Colonic mucosa (tissue), 4 donors: ENCODE results near the gene DPP10. TPM values are rescaled to one million over a fixed set of nuclear protein-coding genes. Genes with fewer than 3 reads are reported as not detected.

Experiments
- DNase-seq: peaks from one replicate; pipeline ENCODE4 v3.0.0-alpha.2; 2020
- H3K27ac ChIP-seq: fragments of 200-600 bp; one replicate; pipeline ENCODE4 v1.8.0; 2021
- H3K27me3 ChIP-seq: fragments of 200-600 bp; one replicate; pipeline ENCODE4 v1.8.0; 2021
- H3K36me3 ChIP-seq: fragments of 200-600 bp; one replicate; pipeline ENCODE4 v1.8.0; 2021
- H3K4me1 ChIP-seq: fragments of 200-600 bp; one replicate; pipeline ENCODE4 v1.8.0; 2021; ENCODE audit warnings: mild to moderate bottlenecking
- H3K4me3 ChIP-seq: fragments of 200-600 bp; one replicate; pipeline ENCODE4 v1.8.0; 2021
- H3K9ac ChIP-seq, 2 donors: one replicate each; pipeline ENCODE4 v1.7.0; 2013; ENCODE audit warnings: control low read depth in 2 of 2, low read depth in 2 of 2, low read length in 2 of 2
- H3K9me3 ChIP-seq: fragments of 200-600 bp; one replicate; pipeline ENCODE4 v1.8.0; 2021
- intact Hi-C: fragments of 100-400 bp; cut with DNase I; formaldehyde crosslinking; loops from one replicate; pipeline ENCODE4 v1.14.1; 2022
- total RNA-seq, 2 donors: library from RNA; stranded (reverse); fragmentation: NEBNext Ultra II Directional in 1 of 2; extraction: Animal tissue kit (Norgen Biotek cat#: 25700) in 1 of 2; gene quantifications; one replicate each; pipeline ENCODE4 v1.2.1, GENCODE V29; 2021
- TF ChIP-seq, protein P1 (sequence below): fragments of 200-600 bp; IDR thresholded peaks from one replicate; pipeline ENCODE4 v1.8.0; 2022; ENCODE audit warnings: antibody characterized with exemption, mild to moderate bottlenecking
- donor health status: healthy.
- donor health status: DM: no; HTN: no; CAD: no.
- donor health status: DM: no; HTN: no; CAD: no.

Gene DPP10
- total RNA-seq, 2 donors from 2014 or later, result 6.0 to 8.1 TPM

DNA sequence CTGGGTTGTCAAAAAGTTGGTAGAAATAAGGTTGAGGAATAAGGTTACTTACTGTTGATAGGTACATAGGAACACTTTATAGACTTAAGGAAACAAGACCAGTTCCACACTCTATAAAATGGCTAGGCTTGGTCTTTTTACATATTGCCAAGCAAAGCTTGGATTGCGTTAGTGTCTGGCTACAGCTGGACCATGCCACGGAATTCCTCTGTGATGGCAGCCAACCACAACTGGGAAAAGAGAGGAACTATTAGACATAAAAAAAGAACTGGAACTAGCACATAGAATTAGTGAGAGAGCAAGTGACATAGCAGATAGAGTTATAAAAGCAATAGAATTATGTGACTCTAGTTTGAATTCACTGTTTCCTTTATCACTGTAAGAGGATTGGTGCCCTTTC, 17.7 kb upstream of the DPP10 start:
- Histone ChIP-seq H3K27me3 (no peaks in the 10 kb centered on the region), H3K9me3 (no peaks in the 10 kb centered on the region), H3K4me3 (no peak overlapping the region), H3K27ac (no peak overlapping the region), H3K9ac (no peak overlapping the region), H3K36me3 (no peaks in the 10 kb centered on the region), H3K4me1 (no peaks in the 10 kb centered on the region)
- DNase-seq, result no peak
- TF ChIP-seq, protein P1, sequence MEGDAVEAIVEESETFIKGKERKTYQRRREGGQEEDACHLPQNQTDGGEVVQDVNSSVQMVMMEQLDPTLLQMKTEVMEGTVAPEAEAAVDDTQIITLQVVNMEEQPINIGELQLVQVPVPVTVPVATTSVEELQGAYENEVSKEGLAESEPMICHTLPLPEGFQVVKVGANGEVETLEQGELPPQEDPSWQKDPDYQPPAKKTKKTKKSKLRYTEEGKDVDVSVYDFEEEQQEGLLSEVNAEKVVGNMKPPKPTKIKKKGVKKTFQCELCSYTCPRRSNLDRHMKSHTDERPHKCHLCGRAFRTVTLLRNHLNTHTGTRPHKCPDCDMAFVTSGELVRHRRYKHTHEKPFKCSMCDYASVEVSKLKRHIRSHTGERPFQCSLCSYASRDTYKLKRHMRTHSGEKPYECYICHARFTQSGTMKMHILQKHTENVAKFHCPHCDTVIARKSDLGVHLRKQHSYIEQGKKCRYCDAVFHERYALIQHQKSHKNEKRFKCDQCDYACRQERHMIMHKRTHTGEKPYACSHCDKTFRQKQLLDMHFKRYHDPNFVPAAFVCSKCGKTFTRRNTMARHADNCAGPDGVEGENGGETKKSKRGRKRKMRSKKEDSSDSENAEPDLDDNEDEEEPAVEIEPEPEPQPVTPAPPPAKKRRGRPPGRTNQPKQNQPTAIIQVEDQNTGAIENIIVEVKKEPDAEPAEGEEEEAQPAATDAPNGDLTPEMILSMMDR, result no peak
- intact Hi-C loops, result no loop called here

DNA sequence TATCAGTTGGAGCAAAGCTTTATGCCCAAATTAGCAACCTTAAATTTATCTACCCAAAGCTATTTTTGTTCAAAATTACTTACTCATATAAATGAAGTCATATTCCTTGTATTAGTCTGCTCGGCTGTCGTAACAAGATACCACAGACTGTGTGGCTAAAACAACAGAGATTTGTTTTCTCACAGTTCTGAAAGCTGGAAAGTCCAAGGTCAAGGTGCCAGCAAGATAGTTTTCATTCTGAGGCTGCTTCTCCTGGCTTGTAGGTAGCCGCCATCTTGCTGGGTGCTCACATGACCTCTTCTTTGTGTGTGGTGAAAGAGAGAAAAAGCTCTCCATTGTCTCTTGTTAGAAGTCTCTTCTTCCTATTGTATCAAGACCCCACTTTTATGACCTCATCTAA, 15.7 kb upstream of the DPP10 start:
- Histone ChIP-seq H3K36me3 (no peaks in the 10 kb centered on the region), H3K4me1 (no peaks in the 10 kb centered on the region), H3K9me3 (no peaks in the 10 kb centered on the region), H3K9ac (no peak overlapping the region), H3K4me3 (no peak overlapping the region), H3K27me3 (no peaks in the 10 kb centered on the region), H3K27ac (no peak overlapping the region)
- intact Hi-C loops, result no loop called here
- DNase-seq, result no peak
- TF ChIP-seq, protein P1, result no peak

DNA sequence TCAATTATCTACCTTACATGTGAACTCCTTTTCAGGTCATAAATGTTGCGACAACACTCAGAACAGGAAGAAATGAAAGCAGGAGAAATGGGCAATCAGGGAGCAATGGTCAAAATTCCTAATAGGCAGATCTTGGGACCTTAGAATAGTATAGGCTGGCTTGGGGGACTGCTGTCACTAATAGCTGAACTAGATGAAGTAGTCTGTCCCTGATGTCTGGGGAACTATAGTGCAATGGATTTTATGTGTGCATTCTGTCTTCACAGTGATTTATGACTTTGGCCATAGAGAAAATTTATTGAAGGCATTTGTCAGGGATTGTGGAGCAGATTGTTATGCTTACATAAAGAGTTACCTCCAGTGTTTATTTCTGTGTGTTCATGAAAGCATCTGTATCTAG, 6.1 kb upstream of the DPP10 start:
- no peak overlapping the region for H3K27ac ChIP-seq
- no peaks in the 10 kb centered on the region for H3K36me3 ChIP-seq
- TF ChIP-seq, protein P1, result no peak
- no peaks in the 10 kb centered on the region for H3K9me3 ChIP-seq
- H3K4me3 ChIP-seq, result no peak overlapping the region
- no peak overlapping the region for H3K9ac ChIP-seq
- H3K27me3 ChIP-seq, result no peaks in the 10 kb centered on the region
- DNase-seq, result no peak
- no peaks in the 10 kb centered on the region for H3K4me1 ChIP-seq
- intact Hi-C loops, result no loop called here

DNA sequence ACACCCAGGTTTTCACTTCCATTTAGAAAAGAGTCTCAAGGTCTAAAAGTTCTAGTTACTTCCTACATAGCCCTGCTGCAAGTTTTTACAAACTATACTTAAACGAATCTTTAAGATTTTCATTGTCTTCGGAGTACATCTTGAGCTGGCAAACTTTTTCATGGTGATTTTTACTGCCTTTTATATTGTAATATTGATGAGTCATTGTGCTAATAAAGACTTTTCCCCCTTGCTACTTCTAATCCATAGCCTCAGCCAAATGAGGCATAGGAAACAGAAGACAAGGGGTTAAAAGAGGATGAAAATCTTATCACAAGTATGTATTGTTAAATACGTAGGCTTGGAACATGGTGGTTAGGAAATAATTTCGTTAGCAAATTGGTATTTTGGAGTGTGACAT, 4.1 kb downstream of the DPP10 start:
- no peaks in the 10 kb centered on the region for H3K36me3 ChIP-seq
- DNase-seq, result no peak
- H3K9ac ChIP-seq, result no peak overlapping the region
- H3K9me3 ChIP-seq, result no peaks in the 10 kb centered on the region
- no peak overlapping the region for H3K27ac ChIP-seq
- TF ChIP-seq, protein P1, result no peak
- H3K27me3 ChIP-seq, result no peaks in the 10 kb centered on the region
- intact Hi-C loops, result no loop called here
- no peaks in the 10 kb centered on the region for H3K4me1 ChIP-seq
- H3K4me3 ChIP-seq, result no peak overlapping the region

DNA sequence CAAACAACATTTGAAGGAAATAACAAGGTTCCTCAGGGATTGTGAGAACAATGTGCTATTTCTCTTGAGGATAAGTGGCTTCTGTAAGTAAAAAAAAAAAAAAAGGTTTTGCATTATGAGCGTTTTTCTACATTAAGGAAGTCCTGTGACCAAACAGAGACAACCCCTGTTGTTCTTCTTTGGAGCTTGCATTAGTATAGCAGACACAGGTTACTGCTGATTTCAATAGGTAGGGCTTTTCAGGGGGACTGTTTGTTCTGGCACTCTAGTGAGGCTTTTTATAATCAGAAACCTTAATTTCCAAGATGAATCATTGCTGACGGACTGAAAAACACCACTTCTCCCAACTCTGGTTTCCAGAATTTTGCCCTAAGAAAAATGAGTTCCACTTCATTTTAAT, 8.2 kb downstream of the DPP10 start:
- Histone ChIP-seq H3K27ac (no peak overlapping the region), H3K9me3 (no peaks in the 10 kb centered on the region), H3K4me3 (no peak overlapping the region), H3K9ac (no peak overlapping the region), H3K36me3 (no peaks in the 10 kb centered on the region), H3K27me3 (no peaks in the 10 kb centered on the region), H3K4me1 (no peaks in the 10 kb centered on the region)
- intact Hi-C loops, result no loop called here
- TF ChIP-seq, protein P1, result no peak
- DNase-seq, result no peak

DNA sequence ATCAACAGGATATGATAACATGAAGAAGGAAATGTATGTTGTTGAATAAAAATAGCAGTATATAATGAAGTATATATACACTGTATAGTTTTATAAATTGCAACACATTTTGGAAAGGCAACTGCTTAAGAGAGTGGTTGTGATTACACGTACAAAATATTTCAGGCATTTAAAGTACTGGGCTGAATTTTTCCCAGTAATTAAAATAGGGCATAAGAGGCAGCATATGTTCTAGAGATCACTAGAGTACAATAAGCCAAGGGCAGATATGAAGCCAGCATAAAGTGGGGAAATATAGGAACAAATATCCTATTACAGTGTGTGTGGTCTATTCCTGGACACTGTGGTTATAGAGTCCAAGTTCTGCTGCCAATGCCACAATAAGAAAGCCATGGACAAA, 14.1 kb downstream of the DPP10 start:
- no peaks in the 10 kb centered on the region for H3K4me1 ChIP-seq
- intact Hi-C loops, result no loop called here
- TF ChIP-seq, protein P1, result no peak
- H3K9ac ChIP-seq, result no peak overlapping the region
- H3K36me3 ChIP-seq, result no peaks in the 10 kb centered on the region
- H3K4me3 ChIP-seq, result no peak overlapping the region
- no peaks in the 10 kb centered on the region for H3K9me3 ChIP-seq
- no peak for DNase-seq
- H3K27me3 ChIP-seq, result no peaks in the 10 kb centered on the region
- H3K27ac ChIP-seq, result no peak overlapping the region
